OCI-LY1 (cell line): Measurements from ENCODE around the gene NLRP1.

Experiments
- CTCF ChIP-seq: fragments of 200-600 bp; sonication (generic), shearing (Covaris generic); IDR thresholded peaks from 2 replicates; pipeline ENCODE4 v1.5.1; 2017; ENCODE audit warnings: mild to moderate bottlenecking, antibody characterized with exemption, low read length, moderate library complexity, mixed read lengths
- EZH2 ChIP-seq: fragments of 200-600 bp; sonication (generic), shearing (Covaris generic); IDR thresholded peaks from 2 replicates; pipeline ENCODE4 v1.8.0; 2017; ENCODE audit warnings: borderline replicate concordance, mixed run types, mild to moderate bottlenecking, antibody characterized with exemption, low read length, moderate library complexity, mixed read lengths

GRCh38 chr17:5481451-5481850 is 102.9 kb downstream of the NLRP1 start:
- TF ChIP-seq CTCF, result no peak
- no peak for TF ChIP-seq EZH2
